ENCODE measurements around the gene CCL7.
"Not testable (repeated sequence)": the region's sequence is repeated elsewhere in the genome, so short reads cannot be mapped to it uniquely, and the experiment has no call there.

Gene CCL7
- 0 reads per million in 4 donors for total RNA-seq

- no peak for DNase-seq
Measured at GRCh38 chr17:34269969-34270368, at the start of gene CCL7. Gene CCL7 (plus strand): TSS chr17:34270221. CDS start chr17:34270291, 70 bp downstream.

DNA sequence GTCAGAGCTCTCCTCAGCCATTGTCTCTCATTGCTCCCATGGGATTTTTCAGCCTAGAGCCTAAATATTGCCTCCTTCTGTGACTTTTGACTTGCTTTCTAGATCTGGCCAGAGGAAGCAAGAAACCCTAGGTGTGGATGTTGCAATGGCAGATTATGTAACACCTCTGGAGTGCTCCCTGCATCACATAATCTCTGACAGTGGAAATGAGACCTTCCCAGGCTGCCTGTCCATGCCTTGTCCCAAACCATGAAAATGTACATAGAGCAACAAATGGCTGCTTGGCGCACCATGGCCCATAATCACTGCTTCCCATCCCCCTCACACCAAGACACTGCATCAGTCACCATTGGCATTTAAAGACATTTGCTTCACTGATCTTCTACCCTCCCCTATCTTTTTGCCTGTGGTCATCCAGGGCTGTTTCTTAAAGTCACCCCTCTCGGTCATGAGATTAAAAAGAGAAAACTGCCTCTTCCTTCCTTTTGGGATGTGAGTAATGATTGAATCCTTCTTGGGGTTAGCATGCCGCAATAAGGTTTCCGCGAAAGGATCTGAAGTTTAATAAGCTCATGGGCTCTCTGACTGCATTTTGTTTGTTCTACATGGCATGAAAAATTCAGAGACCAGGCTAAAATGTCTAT, 49.1 kb upstream of the CCL7 start:
- DNase-seq: no peak

DNA sequence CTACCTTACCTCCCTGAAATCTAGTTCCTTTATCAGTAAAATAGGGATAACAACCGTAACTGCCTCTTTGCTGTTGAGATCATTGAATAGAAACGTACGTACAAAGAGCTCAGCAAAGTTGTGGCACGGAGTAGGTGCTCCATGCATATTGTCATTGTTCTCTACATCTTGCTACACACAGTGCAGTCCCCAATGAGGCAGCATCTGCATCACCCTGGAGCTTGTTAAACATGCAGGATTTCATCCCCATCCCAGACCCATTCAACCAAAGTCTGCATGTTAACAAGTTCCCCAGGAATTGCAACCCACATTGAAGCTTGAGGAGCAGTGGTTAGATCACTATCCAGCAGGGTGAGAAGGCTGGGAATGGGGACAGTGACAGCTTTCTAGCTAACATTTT, 48.6 kb upstream of the CCL7 start:
- no peak for DNase-seq

DNA sequence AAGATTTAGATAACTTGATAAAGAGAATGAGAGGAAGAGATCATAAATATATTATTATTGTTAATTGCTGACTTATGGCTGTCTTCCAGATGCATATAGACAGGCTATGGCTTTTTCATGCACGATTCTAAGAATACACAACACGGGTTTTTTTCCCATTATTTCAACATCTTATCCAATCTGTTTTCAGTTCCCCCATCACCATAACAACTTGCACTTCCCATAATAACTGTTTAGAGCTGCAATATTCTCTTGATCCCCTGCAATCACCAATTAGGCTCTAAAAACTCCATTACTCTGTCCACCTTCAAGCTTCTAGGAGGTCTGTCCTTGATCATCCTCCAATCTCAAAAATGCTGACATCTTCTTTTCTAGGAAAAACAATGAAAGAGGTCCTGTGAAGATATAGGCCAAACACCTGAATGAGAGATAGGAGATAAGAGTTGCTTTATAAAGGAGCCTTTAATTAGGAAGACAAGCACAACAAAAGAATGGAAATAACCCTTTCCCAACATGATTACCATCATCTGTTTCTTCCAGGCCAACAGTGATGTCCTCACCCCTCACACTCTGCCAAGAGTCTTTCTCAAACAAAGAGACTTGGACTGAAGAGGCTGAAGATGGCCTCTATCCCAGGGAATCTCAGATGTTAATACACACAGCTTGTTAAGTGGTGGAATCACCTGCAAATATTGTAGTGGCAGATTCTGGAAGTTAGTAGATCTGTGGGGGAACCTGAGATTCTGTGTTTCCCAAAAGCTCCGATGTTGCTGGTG, 47.1 kb upstream of the CCL7 start:
- no peak for DNase-seq

GRCh38 chr17:34225046-34225445, 45.0 kb upstream of the CCL7 start:
- DNase-seq: no peak

DNA sequence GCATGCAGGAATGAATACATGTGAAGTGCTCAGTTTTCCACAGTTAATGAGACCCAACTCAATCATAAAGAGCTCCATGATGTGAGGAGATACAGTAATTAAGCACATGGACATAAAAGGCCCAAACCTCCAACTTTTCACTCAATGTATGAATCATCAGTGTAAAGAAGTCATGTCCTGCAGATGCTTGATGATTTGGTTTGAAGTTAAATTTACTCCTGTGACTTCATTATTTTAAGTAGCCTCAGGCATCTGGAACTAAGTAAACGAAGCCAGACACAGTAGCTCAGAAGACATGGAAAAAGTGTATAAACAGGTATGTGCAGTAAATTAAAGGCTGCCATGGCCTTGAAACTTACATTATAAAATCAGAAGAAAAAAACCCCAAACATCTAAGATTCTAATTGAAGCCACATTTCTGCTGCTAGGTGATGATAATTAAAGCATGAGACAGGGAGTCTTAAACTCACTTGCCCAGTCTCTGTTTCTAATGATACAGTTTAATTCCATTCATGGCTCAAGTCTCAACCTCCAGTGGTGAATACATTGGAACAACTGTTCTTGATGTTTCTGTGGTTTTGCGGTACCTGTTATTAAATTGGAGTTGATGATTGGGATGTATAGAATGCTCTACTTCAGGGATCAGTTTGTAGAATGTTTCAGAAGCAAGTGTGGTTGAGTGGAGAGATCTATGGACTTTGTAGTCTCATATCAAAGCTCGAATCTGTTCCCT, 43.8 kb upstream of the CCL7 start:
- DNase-seq: no peak

DNA sequence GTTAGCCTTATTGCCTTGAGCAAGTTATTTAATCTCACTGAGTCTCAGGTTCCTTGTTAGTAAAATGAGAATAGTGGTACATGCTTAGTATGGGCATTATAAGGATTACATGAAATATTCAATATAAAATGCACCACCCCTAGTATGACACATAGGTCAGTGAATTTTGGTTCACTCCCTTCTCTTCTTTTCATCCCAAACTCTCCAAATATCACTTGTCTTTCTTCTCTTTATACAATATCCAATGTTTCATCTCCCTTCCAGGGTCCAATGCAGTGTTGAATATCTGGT, 43.3 kb upstream of the CCL7 start:
- no peak for DNase-seq

GRCh38 chr17:34227293-34227692, 42.7 kb upstream of the CCL7 start:
- not testable (repeated sequence) for DNase-seq

DNA sequence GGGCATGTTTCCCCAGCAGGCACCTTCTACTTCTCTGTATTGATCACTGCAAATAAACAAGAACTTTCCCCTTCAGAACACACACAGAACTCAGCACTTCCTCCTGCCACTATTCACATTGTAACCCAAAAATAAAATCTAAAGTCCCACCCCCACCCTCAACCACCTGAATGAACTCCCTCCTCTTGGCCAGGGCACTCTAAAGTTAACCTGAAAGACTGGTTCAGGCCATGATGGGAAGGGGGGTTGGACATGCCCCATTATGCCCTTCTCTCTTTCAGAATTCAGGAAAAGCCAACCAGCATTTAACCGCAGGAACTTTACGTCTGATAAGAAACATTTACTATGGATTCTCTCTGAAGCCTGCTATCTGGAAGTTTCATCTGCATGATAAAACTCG, 42.3 kb upstream of the CCL7 start:
- no peak for DNase-seq

DNA sequence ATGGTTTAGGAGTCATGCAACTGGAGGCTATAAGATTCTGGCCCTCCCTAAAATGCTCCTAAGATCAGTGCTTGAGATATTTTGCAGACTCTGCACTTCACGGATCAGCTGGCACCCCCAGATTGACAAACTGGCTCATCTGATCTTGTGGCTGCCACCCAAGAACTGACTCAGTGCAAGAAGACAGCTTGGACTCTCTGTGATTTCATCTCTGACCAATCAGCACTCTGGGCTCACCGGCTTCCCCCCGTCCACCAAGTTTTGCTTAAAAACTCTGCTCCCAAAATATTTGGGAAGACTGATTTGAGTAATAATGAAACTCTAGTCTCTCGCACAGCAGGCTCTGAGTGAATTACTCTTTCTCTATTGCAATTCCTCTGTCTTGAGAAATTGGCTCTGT, 41.2 kb upstream of the CCL7 start:
- DNase-seq: no peak

DNA sequence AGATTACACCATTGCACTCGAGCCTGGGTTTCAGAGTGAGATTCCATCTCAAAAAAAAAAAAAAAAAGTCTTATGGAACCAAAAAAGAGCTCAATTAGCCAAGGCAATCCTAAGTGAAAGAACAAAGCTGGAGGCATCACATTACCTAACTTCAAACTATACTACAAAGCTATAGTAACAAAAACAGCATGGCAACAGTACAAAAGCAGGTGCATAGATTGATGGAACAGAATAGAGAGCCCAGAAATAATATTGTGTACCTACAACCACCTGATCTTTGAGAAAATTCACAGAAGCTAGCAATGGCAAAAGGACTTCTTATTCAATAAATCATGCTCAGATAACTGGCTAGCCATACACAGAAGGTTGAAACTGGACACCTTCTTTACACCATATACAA, 39.7 kb upstream of the CCL7 start:
- no peak for DNase-seq

- DNase-seq: no peak
Measured at GRCh38 chr17:34234616-34235015, 35.4 kb upstream of the CCL7 start.

DNA sequence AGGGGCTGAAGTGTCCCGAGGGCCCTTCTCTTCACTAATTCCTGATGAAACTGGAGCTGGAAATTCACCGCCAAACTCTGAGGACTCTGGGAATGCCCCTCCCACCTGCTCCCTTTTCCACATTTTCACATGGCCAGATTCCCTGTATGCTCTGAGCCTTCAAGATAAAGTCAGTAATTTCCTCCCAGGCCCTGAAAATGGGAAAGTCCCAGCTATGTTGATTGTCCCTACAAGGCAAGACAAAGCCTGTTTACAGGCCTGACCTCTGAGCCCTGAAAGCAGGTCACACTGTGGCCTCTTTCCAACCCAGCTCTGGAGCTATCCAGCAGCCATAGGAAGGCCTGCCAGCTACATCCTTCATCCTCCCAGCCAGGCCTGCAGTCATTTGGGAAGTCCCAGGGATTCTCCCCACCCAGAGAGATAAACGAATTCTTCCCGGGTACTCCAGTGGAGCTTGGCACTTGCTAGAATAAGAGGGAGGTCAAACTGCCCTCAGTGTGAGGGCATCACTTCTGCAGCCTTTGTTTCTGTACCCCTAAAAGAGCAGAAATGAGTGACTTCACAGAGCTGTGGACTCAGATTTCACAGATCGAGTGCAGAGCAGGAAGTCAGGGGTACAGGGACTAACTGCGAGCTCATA, 34.5 kb upstream of the CCL7 start:
- no peak for DNase-seq

DNA sequence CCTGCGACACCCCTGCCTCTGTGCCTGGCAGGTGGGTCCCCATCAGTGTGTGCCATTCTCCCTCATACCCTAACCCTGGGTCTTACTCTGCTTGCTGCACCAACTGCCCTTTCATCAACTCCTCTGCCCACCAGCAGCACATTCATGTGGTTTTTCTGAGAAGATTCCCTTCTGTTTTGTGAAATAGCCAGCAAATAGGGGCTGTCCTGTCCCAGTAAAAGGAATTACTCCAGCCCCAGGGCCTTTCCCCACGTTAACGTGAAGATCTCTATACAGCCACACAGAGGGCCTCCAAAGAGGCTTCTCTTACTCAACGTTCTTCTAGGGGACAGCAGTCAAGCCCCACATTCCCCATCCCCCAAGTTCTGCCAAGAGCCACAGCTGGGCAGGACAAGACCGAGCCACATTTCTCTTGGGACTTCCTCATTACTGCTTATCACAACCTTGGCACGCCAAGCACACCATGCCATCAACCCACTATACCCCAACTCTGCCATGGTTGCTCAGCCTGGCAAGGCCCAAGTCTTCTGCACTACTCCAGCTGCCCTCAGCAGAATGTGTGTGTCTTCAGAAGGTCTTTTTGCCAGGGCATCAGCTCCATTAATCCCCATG, 33.6 kb upstream of the CCL7 start:
- no peak for DNase-seq

GRCh38 chr17:34237458-34237857, 32.6 kb upstream of the CCL7 start:
- DNase-seq: no peak

- DNase-seq: no peak
Measured at GRCh38 chr17:34241062-34241461, 29.0 kb upstream of the CCL7 start.

GRCh38 chr17:34242587-34243363, 27.2 kb upstream of the CCL7 start:
- DNase-seq: no peak

DNA sequence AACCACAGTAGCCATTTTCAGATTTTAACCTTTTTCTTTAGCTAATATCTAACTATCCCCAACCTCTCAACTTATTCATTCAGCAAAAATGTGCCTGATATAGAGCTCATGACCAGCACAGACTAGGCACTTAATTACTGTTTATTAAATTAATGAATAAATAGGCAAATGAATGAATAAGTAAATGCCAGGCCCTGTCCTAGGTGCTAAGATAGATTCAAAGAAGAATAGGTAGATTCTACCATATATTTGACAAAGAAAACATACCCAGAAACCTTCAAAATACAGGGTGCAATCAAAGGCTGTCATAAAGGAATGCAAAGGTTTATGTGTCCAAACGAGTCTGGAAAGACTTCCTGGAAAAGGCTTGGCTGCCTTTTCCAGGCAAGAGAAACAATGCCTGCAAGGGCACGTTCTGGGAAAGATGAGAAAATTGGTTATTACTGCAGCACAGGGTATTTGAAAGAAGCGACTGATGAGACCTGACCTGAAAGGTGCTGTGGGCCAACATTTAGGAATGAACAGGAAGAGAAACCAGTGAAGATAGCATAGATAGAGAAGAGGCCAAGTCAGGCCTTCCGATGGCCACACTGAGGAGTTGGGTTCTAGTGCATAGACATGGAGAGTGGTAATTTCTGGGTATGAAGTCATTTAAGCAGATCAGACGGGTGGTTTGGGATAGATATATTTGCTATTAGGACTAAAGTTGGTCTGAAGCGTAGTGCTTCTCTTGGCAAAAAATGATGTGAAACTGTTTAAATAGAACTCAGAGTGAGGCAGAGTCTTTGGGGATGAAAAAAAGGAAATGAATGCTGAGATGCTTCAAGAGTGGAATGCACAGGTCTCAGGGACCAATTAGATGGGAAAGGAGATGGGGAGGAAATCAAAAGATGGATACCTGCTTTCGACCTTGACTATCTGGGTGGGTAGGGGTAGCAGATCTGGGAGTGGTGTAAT, 26.4 kb upstream of the CCL7 start:
- DNase-seq: no peak

DNA sequence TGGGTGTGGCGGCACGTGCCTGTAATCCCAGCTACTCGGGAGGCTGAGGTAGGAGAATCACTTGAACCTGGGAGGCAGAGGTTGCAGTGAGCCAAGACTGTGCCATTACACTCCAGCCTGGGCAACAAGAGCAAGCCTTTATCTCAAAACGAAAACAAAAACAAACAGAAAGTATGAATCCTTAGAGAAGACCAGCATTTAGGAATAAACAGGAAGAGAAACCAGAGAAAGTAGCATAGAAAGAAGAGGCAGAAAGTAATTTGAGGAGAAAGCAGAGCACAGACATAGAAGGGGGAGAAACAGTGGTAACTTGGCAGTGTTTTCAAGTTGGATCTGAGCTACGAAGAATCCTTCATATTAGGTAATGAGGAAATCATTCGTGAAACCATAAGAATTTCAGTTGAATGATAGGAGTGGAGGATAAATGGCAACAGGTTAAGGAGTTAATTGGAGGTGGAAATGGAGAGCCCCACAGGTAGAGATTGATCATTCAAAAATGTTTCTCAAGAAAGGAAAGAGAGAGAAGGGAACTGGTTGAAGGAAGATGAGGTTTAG, 24.6 kb upstream of the CCL7 start:
- no peak for DNase-seq

DNA sequence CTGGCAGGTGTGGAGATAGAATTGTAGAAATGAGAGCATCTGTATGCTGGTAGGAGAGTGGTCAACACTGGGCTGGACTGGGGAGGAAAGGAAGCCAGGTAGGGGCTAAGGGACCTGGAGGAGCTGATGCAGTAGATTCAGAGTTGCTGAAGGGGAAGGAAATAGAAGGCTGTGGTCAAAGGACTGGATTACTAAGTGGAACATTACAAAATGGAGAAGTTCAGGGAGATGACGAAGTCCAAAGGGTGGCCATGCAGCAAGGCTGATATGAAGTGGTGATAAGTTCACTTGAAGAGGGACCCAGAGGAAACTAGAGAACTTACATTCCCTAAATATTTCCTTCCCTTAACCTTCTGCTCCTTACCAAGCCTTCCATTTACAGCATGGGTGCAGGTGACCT, 23.6 kb upstream of the CCL7 start:
- no peak for DNase-seq

- DNase-seq: no peak
Measured at GRCh38 chr17:34246881-34247280, 23.1 kb upstream of the CCL7 start.
